ENCODE data around the gene RAB38. TPM values are rescaled to one million over a fixed set of nuclear protein-coding genes. Genes with fewer than 3 reads are reported as not detected.

RAB38 gene
- total RNA-seq, 4 donors from 2014 or later: 0.75 to 2.1 (median 0.80) TPM

DNA sequence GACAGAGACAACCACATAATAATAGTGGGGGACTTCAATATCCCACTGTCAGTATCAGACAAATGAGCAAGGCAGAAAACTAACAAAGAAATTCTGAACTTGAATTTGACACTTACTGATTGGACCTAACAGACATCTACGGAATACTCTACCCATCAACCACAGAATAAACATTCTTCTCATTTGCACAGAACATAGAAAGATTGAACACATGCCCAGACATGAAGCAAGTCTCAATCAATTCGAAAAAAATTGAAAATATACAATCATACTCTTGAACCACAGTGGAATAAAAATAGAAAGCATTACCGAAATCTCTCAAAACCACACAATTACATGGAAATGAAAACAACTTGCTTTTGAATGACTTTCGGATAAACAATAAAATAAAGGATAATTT, 17.9 kb downstream of the RAB38 start:
- DNase-seq (ENCODE audit: extremely low spot score): no peak
- Histone ChIP-seq H3K4me3 (no peak overlapping the region), H3K4me1 (peaks cover 0 to 8% (median 4%) of the 10 kb centered on the region in 4 donors), H3K27me3 (no peaks in the 10 kb centered on the region), H3K36me3 (no peaks in the 10 kb centered on the region), H3K27ac (replicated peaks in 1 of 4) (no peak overlapping the region), H3K9me3 (peaks cover 0 to 27% (median 8%) of the 10 kb centered on the region in 4 donors)
- TF ChIP-seq, protein P1, sequence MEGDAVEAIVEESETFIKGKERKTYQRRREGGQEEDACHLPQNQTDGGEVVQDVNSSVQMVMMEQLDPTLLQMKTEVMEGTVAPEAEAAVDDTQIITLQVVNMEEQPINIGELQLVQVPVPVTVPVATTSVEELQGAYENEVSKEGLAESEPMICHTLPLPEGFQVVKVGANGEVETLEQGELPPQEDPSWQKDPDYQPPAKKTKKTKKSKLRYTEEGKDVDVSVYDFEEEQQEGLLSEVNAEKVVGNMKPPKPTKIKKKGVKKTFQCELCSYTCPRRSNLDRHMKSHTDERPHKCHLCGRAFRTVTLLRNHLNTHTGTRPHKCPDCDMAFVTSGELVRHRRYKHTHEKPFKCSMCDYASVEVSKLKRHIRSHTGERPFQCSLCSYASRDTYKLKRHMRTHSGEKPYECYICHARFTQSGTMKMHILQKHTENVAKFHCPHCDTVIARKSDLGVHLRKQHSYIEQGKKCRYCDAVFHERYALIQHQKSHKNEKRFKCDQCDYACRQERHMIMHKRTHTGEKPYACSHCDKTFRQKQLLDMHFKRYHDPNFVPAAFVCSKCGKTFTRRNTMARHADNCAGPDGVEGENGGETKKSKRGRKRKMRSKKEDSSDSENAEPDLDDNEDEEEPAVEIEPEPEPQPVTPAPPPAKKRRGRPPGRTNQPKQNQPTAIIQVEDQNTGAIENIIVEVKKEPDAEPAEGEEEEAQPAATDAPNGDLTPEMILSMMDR (IDR thresholded peaks at IDR 0.05): no peak
- no peak for TF ChIP-seq POLR2AphosphoS5 (IDR thresholded peaks at IDR 0.05)
- no peak for TF ChIP-seq POLR2A (IDR thresholded peaks at IDR 0.05; ENCODE audit: low read depth)
- no peak for TF ChIP-seq EP300 (IDR thresholded peaks at IDR 0.05)
- intact Hi-C loops (cut with DNase I): no loop called here
- WGBS: 84% methylated on average over 4 of the region's 4 CpGs

DNA sequence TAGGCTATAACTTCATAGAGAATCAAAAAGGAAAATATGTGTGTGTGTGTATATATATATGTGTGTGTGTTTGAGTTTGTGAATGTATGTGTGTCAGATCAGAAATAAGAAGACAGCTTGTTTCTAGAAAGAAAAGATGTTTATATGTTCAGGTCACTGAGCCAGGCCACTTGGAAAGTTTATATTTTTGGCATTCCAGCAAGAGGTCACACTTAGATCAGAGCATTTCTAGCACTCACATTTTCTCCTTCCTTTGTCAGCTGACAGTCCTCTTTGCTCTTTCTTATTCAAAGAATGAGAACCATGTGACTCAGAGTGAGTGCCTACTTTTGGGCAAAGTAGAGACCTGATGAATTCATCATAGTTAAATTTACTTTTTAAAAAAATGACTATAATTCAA, 22.9 kb downstream of the RAB38 start:
- DNase-seq (ENCODE audit: extremely low spot score): no peak
- no peak overlapping the region for H3K27ac ChIP-seq (replicated peaks in 1 of 4)
- H3K4me1 ChIP-seq: peaks cover 0 to 13% (median 8%) of the 10 kb centered on the region in 4 donors
- intact Hi-C loops (cut with DNase I): no loop called here
- no peak overlapping the region for H3K4me3 ChIP-seq
- peaks cover 0 to 16% (median 3%) of the 10 kb centered on the region in 4 donors for H3K9me3 ChIP-seq
- H3K36me3 ChIP-seq: no peaks in the 10 kb centered on the region
- TF ChIP-seq POLR2AphosphoS5 (IDR thresholded peaks at IDR 0.05) (no peak), EP300 (IDR thresholded peaks at IDR 0.05) (no peak), POLR2A (IDR thresholded peaks at IDR 0.05; ENCODE audit: low read depth) (no peak)
- TF ChIP-seq, protein P1 (IDR thresholded peaks at IDR 0.05): no peak
- no peaks in the 10 kb centered on the region for H3K27me3 ChIP-seq

DNA sequence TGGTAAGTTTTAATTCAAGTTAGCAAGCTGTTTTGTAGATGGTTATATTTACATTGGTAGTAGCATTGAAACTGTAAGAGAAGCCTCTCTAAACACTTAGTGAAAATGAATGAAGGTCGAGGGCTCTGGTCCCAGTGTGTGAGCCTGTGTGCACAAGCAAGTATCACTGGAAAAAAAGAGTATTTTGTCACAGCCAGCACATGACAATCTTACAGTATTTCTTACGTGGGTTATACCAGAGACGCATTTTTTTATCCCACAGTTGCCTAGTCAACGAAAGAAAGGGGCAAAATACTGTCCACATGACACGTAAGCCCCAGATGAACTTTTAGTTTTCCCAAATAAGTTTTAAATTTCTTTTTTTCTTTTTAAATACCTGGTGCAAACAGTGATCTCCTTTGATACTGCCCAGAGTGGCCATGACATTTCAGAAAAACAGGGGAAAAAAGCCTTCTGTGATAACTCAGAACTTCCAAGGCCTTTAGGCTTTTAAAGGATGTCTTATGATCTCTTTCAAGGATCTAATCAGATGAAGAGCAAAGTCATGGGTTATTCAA, 23.5 kb downstream of the RAB38 start:
- intact Hi-C loops (cut with DNase I): no loop called here
- peaks cover 0 to 13% (median 3%) of the 10 kb centered on the region in 4 donors for H3K9me3 ChIP-seq
- WGBS: 72% methylated on average over 5 of the region's 5 CpGs
- no peak overlapping the region for H3K4me3 ChIP-seq
- H3K27me3 ChIP-seq: no peaks in the 10 kb centered on the region
- peaks cover 0 to 13% (median 8%) of the 10 kb centered on the region in 4 donors for H3K4me1 ChIP-seq
- TF ChIP-seq POLR2AphosphoS5 (IDR thresholded peaks at IDR 0.05) (no peak), POLR2A (IDR thresholded peaks at IDR 0.05; ENCODE audit: low read depth) (no peak), EP300 (IDR thresholded peaks at IDR 0.05) (no peak)
- TF ChIP-seq, protein P1 (IDR thresholded peaks at IDR 0.05): no peak
- no peak for DNase-seq (ENCODE audit: extremely low spot score)
- H3K27ac ChIP-seq (replicated peaks in 1 of 4): no peak overlapping the region
- H3K36me3 ChIP-seq: no peaks in the 10 kb centered on the region

DNA sequence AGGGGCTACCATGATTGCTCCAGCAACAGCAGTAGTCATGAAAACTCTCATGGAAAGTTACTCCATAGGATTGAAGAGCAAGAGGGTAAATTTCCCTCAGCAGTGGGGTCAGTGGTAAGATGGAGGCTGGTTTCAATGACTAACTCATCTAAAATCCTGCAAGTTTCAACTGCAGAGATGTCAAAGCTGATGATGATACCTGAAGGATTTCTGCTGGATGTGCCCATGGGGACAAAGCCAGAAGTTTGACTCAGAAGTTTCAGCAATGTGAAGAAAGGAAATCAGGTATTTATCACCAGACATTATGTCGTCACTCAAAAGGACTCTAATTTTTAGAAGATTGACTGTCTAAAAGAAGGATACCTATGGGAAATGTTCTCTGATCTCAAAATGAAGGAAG, 29.1 kb downstream of the RAB38 start:
- H3K4me3 ChIP-seq: no peak overlapping the region
- no peaks in the 10 kb centered on the region for H3K9me3 ChIP-seq
- H3K27ac ChIP-seq (replicated peaks in 1 of 4): no peak overlapping the region
- no peaks in the 10 kb centered on the region for H3K27me3 ChIP-seq
- WGBS: 89% methylated on average over 1 of the region's 1 CpG
- no peaks in the 10 kb centered on the region for H3K36me3 ChIP-seq
- no peaks in the 10 kb centered on the region for H3K4me1 ChIP-seq
- TF ChIP-seq POLR2AphosphoS5 (IDR thresholded peaks at IDR 0.05): no peak
- no peak for TF ChIP-seq EP300 (IDR thresholded peaks at IDR 0.05)
- TF ChIP-seq, protein P1 (IDR thresholded peaks at IDR 0.05): no peak
- no peak for TF ChIP-seq POLR2A (IDR thresholded peaks at IDR 0.05; ENCODE audit: low read depth)
- intact Hi-C loops (cut with DNase I): no loop called here
- DNase-seq (ENCODE audit: extremely low spot score): no peak

DNA sequence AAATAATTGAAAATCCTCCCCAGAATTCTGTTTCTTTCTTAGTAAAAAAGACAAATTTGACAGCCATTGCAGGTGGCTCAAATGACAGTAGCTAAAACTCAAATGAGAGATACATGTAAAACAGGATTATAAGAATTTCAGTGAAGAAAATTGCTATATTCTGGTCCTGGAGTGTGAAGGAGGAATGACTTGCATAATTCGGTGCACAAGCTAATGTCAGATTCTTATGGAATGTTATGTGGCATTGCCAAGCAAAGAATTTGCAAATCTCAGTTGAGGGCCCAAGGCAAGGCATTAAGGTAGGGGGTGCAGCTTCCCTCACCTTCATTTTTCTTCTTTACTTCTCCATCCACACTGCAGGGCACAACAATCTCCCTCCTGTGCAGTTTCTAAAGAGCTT, 35.4 kb downstream of the RAB38 start:
- WGBS: 38% methylated on average over 1 of the region's 1 CpG
- Histone ChIP-seq H3K27ac (replicated peaks in 1 of 4) (no peak overlapping the region), H3K4me3 (no peak overlapping the region), H3K36me3 (no peaks in the 10 kb centered on the region), H3K4me1 (no peaks in the 10 kb centered on the region), H3K27me3 (no peaks in the 10 kb centered on the region), H3K9me3 (no peaks in the 10 kb centered on the region)
- intact Hi-C loops (cut with DNase I): no loop called here
- TF ChIP-seq POLR2A (IDR thresholded peaks at IDR 0.05; ENCODE audit: low read depth): no peak
- TF ChIP-seq POLR2AphosphoS5 (IDR thresholded peaks at IDR 0.05): no peak
- TF ChIP-seq EP300 (IDR thresholded peaks at IDR 0.05): no peak
- TF ChIP-seq, protein P1 (IDR thresholded peaks at IDR 0.05): no peak
- DNase-seq (ENCODE audit: extremely low spot score): no peak

All from esophagus muscularis mucosa (tissue), 4 donors.